Right lobe of liver (tissue), 6 donors: Measurements from ENCODE around the gene MLIP. TPM values are rescaled to one million over a fixed set of nuclear protein-coding genes. Genes with fewer than 3 reads are reported as not detected.

Experiments used
- ATAC-seq, 4 donors: fragments of 200-7000 bp; cut with Tn5 transposase; one replicate each; pipeline ENCODE4 v1.9.1; 2020; ENCODE audit warnings: mild to moderate bottlenecking in 4 of 4, moderate library complexity in 4 of 4
- DNase-seq, 3 donors: peaks; one replicate each; pipeline ENCODE4 v3.0.0-alpha.2; 2020
- H3K27ac ChIP-seq, 3 donors: fragments of 200-600 bp; one replicate each; pipeline ENCODE4 v1.8.0; 2022
- H3K27me3 ChIP-seq, 2 donors: fragments of 200-600 bp; one replicate each; pipeline ENCODE4 v1.8.0; 2022
- H3K36me3 ChIP-seq, 4 donors: fragments of 200-600 bp; sonication (generic) in 1 of 4; one replicate each; pipeline versions ENCODE4 v1.5.1 to v1.8.0; 2017 to 2022; ENCODE audit warnings: control low read depth in 1 of 4
- H3K4me1 ChIP-seq, 4 donors: fragments of 200-600 bp; sonication (generic) in 1 of 4; one replicate each; pipeline versions ENCODE4 v1.5.1 to v1.8.0; 2017 to 2022; ENCODE audit warnings: control low read depth in 1 of 4
- H3K4me3 ChIP-seq, 3 donors: fragments of 200-600 bp; one replicate each; pipeline ENCODE4 v1.8.0; 2022
- H3K9me3 ChIP-seq, 4 donors: fragments of 200-600 bp; sonication (generic) in 1 of 4; one replicate each; pipeline versions ENCODE4 v1.5.1 to v1.8.0; 2017 to 2022; ENCODE audit warnings: control low read depth in 1 of 4
- CTCF ChIP-seq, 4 donors: fragments of 200-600 bp in 3 of 4; fragments of 450-650 bp in 1 of 4; IDR thresholded peaks; one replicate each; pipeline versions ENCODE4 v1.5.1 to v1.8.0; 2016 to 2022; ENCODE audit warnings: antibody characterized with exemption in 4 of 4, mild to moderate bottlenecking in 2 of 4
- POLR2A ChIP-seq: fragments of 450-650 bp; IDR thresholded peaks from one replicate; pipeline ENCODE4 v1.6.1; 2017; ENCODE audit warnings: antibody characterized with exemption, mild to moderate bottlenecking
- WGBS: methylation state at CpG from one replicate; pipeline ENCODE4 v1.1.6; 2018; ENCODE audit warnings: low coverage, low lambda C conversion rate; ENCODE audit not compliant: insufficient coverage; ENCODE audit errors: missing lambda C conversion rate; 5-methylcytosine and 5-hydroxymethylcytosine counted together
- intact Hi-C, 2 donors: fragments of 100-400 bp; cut with DNase I; formaldehyde crosslinking; loops; one replicate each; pipeline versions ENCODE4 v1.11.2 to v1.14.1; 2022
- total RNA-seq, 6 experiments: library from RNA; depleted of rRNA in 2 of 6; stranded (reverse); fragments of >200 nt in 2 of 6; fragmentation: NEBNext Ultra II Directional in 3 of 6; extraction: Animal tissue kit (Norgen Biotek cat#: 25700) in 3 of 6; gene quantifications; one replicate each; pipeline versions ENCODE4 v1.1.0 to v1.2.4, GENCODE V29; 2016 to 2023
- donor health status: DM: no; HTN: yes; CAD: no.
- donor health status: DM: no; HTN: no; CAD: no.
- donor health status: DM: no; HTN: no; CAD: no.
- donor health status: DM: no; HTN: yes; CAD: no.
- donor health status: DM: no; HTN: yes; CAD: no.

The MLIP gene
- total RNA-seq, 6 experiments from 2014 or later = 20.2 to 64.6 (median 24.4) TPM

- H3K4me1 ChIP-seq = no peaks in the 10 kb centered on the region
- no peaks in the 10 kb centered on the region for H3K36me3 ChIP-seq
- intact Hi-C loops = no loop called here
- no peak overlapping the region for H3K4me3 ChIP-seq
- H3K27ac ChIP-seq = no peak overlapping the region
- no peak for TF ChIP-seq POLR2A
- no peak for TF ChIP-seq CTCF (IDR thresholded peaks at IDR 0.05)
- 67% methylated on average over 1 of the region's 3 CpGs for WGBS
- DNase-seq (no peak), ATAC-seq (no peak)
- H3K9me3 ChIP-seq = no peaks in the 10 kb centered on the region
- H3K27me3 ChIP-seq = no peaks in the 10 kb centered on the region
Measured at GRCh38 chr6:54109586-54109985, 1.7 kb upstream of the MLIP start.

- no peak for TF ChIP-seq CTCF (IDR thresholded peaks at IDR 0.05)
- TF ChIP-seq POLR2A = no peak
- DNase-seq (no peak), ATAC-seq (no peak)
- Histone ChIP-seq H3K9me3 (no peaks in the 10 kb centered on the region), H3K27ac (no peak overlapping the region), H3K4me1 (no peaks in the 10 kb centered on the region), H3K4me3 (no peak overlapping the region), H3K27me3 (no peaks in the 10 kb centered on the region), H3K36me3 (no peaks in the 10 kb centered on the region)
- WGBS = 58% methylated on average over 1 of the region's 1 CpG
- intact Hi-C loops = no loop called here
Measured at GRCh38 chr6:54112151-54112650, 958 bp downstream of the MLIP start.

GRCh38 chr6:54114991-54115390 is 3.7 kb downstream of the MLIP start:
- Histone ChIP-seq H3K4me1 (no peaks in the 10 kb centered on the region), H3K27ac (no peak overlapping the region), H3K36me3 (no peaks in the 10 kb centered on the region), H3K27me3 (no peaks in the 10 kb centered on the region), H3K4me3 (no peak overlapping the region), H3K9me3 (no peaks in the 10 kb centered on the region)
- WGBS = 75% methylated on average over 1 of the region's 1 CpG
- intact Hi-C loops = no loop called here
- no peak for ATAC-seq
- TF ChIP-seq CTCF (IDR thresholded peaks at IDR 0.05) (no peak), POLR2A (no peak)
- DNase-seq = no peak

GRCh38 chr6:54115966-54116365 is 4.7 kb downstream of the MLIP start:
- H3K36me3 ChIP-seq = no peaks in the 10 kb centered on the region
- no peaks in the 10 kb centered on the region for H3K27me3 ChIP-seq
- intact Hi-C loops = no loop called here
- no peak for ATAC-seq
- no peak overlapping the region for H3K4me3 ChIP-seq
- no peak for DNase-seq
- H3K4me1 ChIP-seq = no peaks in the 10 kb centered on the region
- no peaks in the 10 kb centered on the region for H3K9me3 ChIP-seq
- H3K27ac ChIP-seq = no peak overlapping the region
- TF ChIP-seq POLR2A = no peak
- TF ChIP-seq CTCF (IDR thresholded peaks at IDR 0.05) = no peak
- WGBS = 69% methylated on average over 1 of the region's 1 CpG

GRCh38 chr6:54118117-54118516 is 6.9 kb downstream of the MLIP start:
- TF ChIP-seq CTCF (IDR thresholded peaks at IDR 0.05) = no peak
- no peak for TF ChIP-seq POLR2A
- no peaks in the 10 kb centered on the region for H3K27me3 ChIP-seq
- DNase-seq (no peak), ATAC-seq (no peak)
- H3K4me1 ChIP-seq = no peaks in the 10 kb centered on the region
- H3K4me3 ChIP-seq = no peak overlapping the region
- H3K9me3 ChIP-seq = no peaks in the 10 kb centered on the region
- H3K36me3 ChIP-seq = no peaks in the 10 kb centered on the region
- WGBS = 93% methylated on average over 2 of the region's 2 CpGs
- H3K27ac ChIP-seq = no peak overlapping the region
- intact Hi-C loops = no loop called here
